Endodermal cell (in vitro differentiated cells): ENCODE results near the gene TPX2. TPM values are rescaled to one million over a fixed set of nuclear protein-coding genes. Genes with fewer than 3 reads are reported as not detected.

Experiments
- DNase-seq: peaks from one replicate; pipeline ENCODE4 v3.0.0-alpha.2; 2017
- H3K27ac ChIP-seq: 2 replicates; pipeline ENCODE4 v1.5.1; 2013; ENCODE audit warnings: mild to moderate bottlenecking, low read depth, low read length, moderate library complexity
- H3K27me3 ChIP-seq: 2 replicates; pipeline ENCODE4 v1.6.1; 2013; ENCODE audit warnings: mild to moderate bottlenecking, low read length, moderate library complexity; ENCODE audit not compliant: insufficient read depth, control insufficient read depth, poor library complexity, severe bottlenecking
- H3K36me3 ChIP-seq: 2 replicates; pipeline ENCODE4 v1.7.0; 2013; ENCODE audit warnings: mild to moderate bottlenecking, low read length, moderate library complexity; ENCODE audit not compliant: control insufficient read depth, insufficient read depth
- H3K4me1 ChIP-seq: one replicate; pipeline ENCODE4 v1.7.0; 2013; ENCODE audit warnings: low read length; ENCODE audit not compliant: control insufficient read depth, insufficient read depth
- H3K4me3 ChIP-seq: 2 replicates; pipeline ENCODE4 v1.5.1; 2013; ENCODE audit warnings: mild to moderate bottlenecking, low read length, moderate library complexity
- H3K9ac ChIP-seq: 2 replicates; pipeline ENCODE4 v1.6.1; 2013; ENCODE audit warnings: mild to moderate bottlenecking, low read length, moderate library complexity; ENCODE audit not compliant: poor library complexity, severe bottlenecking; ENCODE audit errors: extremely low read depth
- H3K9me3 ChIP-seq: 2 replicates; pipeline ENCODE4 v1.6.1; 2013; ENCODE audit warnings: mild to moderate bottlenecking, low read length, moderate library complexity; ENCODE audit not compliant: control insufficient read depth
- H3K27ac Mint-ChIP-seq: 2 replicates; pipeline ENCODE4 v1.8.0; 2020; ENCODE audit warnings: mixed read lengths
- H3K27me3 Mint-ChIP-seq: 2 replicates; pipeline ENCODE4 v1.8.0; 2021; ENCODE audit warnings: mild to moderate bottlenecking, mixed read lengths; ENCODE audit not compliant: insufficient read depth
- H3K36me3 Mint-ChIP-seq: 2 replicates; pipeline ENCODE4 v1.8.0; 2020; ENCODE audit warnings: low read depth, mixed read lengths
- H3K4me1 Mint-ChIP-seq: 2 replicates; pipeline ENCODE4 v1.8.0; 2020; ENCODE audit warnings: mixed read lengths
- H3K4me3 Mint-ChIP-seq: 2 replicates; pipeline ENCODE4 v1.8.0; 2020; ENCODE audit warnings: mild to moderate bottlenecking, moderate library complexity, mixed read lengths
- H3K9me3 Mint-ChIP-seq: 2 replicates; pipeline ENCODE4 v1.8.0; 2020; ENCODE audit warnings: mild to moderate bottlenecking, mixed read lengths
- WGBS, 2 experiments: methylation state at CpG; one replicate each; pipeline versions ENCODE4 v1.1.5 to v1.1.7; 2013; ENCODE audit warnings: missing lambda C conversion rate in 2 of 2, mixed read lengths in 1 of 2; ENCODE audit not compliant: insufficient coverage in 1 of 2, insufficient read length in 1 of 2; 5-methylcytosine and 5-hydroxymethylcytosine counted together
- total RNA-seq, 2 donors: library from RNA; stranded (reverse); fragmentation: NEBNext Ultra II Directional in 1 of 2; extraction: Animal tissue kit (Norgen Biotek cat#: 25700) in 1 of 2; gene quantifications; 2 replicates in 1 of 2; 3 replicates in 1 of 2; pipeline ENCODE4 v1.2.1, GENCODE V29; 2021
- TF ChIP-seq, protein P1 (sequence below): fragments of 200-600 bp; sonication (generic); conservative IDR thresholded peaks from 2 replicates; pipeline ENCODE4 v1.5.0; 2021; ENCODE audit warnings: antibody characterized with exemption, mild to moderate bottlenecking

The TPX2 gene
- total RNA-seq, 2 donors from 2014 or later = 108 to 118 TPM

DNA sequence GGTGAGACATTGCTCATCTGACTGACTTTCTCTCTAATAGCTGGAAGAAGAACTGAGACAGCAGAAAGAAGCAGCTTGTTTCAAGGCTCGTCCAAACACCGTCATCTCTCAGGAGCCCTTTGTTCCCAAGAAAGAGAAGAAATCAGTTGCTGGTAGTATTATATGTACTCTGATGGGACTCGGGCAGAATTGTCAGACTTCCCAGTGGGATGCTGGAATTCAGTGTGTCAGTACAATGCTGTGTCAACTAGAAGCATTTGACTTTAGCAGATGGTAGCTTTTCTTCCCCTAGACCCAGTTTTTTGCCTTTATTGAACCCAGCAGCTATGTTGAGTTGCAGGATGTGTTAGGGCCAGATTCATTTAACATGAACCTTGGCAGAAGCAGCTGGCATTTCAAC, 58.3 kb downstream of the TPX2 start:
- WGBS, 2 experiments = 78 to 87% methylated on average over 1 to 3 of the region's 3 CpGs
- H3K36me3 ChIP-seq = peaks cover 89% of the 10 kb centered on the region

DNA sequence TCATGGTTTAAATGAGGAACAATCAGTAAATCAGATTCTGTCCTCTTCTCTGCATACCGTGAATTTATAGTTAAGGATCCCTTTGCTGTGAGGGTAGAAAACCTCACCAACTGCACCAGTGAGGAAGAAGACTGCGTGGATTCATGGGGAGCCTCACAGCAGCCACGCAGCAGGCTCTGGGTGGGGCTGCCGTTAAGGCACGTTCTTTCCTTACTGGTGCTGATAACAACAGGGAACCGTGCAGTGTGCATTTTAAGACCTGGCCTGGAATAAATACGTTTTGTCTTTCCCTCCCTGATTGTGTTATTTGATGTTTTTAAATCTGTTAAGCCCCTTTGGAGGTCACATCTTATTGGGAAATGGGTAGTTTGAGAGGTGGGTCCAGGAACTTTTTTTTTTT, 62.4 kb downstream of the TPX2 start:
- no peak overlapping the region for H3K4me3 ChIP-seq
- H3K9ac ChIP-seq = no peak overlapping the region
- WGBS, 2 experiments = 96 to 98% methylated on average over 7 of the region's 7 CpGs
- no peaks in the 10 kb centered on the region for H3K4me1 ChIP-seq
- no peak for DNase-seq
- no peaks in the 10 kb centered on the region for H3K9me3 ChIP-seq
- TF ChIP-seq, protein P1, sequence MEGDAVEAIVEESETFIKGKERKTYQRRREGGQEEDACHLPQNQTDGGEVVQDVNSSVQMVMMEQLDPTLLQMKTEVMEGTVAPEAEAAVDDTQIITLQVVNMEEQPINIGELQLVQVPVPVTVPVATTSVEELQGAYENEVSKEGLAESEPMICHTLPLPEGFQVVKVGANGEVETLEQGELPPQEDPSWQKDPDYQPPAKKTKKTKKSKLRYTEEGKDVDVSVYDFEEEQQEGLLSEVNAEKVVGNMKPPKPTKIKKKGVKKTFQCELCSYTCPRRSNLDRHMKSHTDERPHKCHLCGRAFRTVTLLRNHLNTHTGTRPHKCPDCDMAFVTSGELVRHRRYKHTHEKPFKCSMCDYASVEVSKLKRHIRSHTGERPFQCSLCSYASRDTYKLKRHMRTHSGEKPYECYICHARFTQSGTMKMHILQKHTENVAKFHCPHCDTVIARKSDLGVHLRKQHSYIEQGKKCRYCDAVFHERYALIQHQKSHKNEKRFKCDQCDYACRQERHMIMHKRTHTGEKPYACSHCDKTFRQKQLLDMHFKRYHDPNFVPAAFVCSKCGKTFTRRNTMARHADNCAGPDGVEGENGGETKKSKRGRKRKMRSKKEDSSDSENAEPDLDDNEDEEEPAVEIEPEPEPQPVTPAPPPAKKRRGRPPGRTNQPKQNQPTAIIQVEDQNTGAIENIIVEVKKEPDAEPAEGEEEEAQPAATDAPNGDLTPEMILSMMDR = no peak
- H3K4me1 Mint-ChIP-seq = peaks cover 11% of the 10 kb centered on the region
- H3K4me3 Mint-ChIP-seq = no peak overlapping the region
- H3K27me3 Mint-ChIP-seq = no peaks in the 10 kb centered on the region
- H3K27me3 ChIP-seq = no peaks in the 10 kb centered on the region
- no peaks in the 10 kb centered on the region for H3K9me3 Mint-ChIP-seq
- peaks cover 57% of the 10 kb centered on the region for H3K36me3 Mint-ChIP-seq
- H3K36me3 ChIP-seq = peaks cover 86% of the 10 kb centered on the region
- no peak overlapping the region for H3K27ac ChIP-seq
- no peak overlapping the region for H3K27ac Mint-ChIP-seq

More for the DNA sequence above, 58.3 kb downstream of the TPX2 start:
- Mint-ChIP-seq H3K4me1 (no peaks in the 10 kb centered on the region), H3K27me3 (no peaks in the 10 kb centered on the region), H3K27ac (no peak overlapping the region), H3K9me3 (no peaks in the 10 kb centered on the region), H3K4me3 (no peak overlapping the region), H3K36me3 (peaks cover 77% of the 10 kb centered on the region)
- H3K4me3 ChIP-seq = no peak overlapping the region
- DNase-seq = no peak
- H3K27me3 ChIP-seq = no peaks in the 10 kb centered on the region
- H3K9me3 ChIP-seq = no peaks in the 10 kb centered on the region
- H3K9ac ChIP-seq = no peak overlapping the region
- H3K27ac ChIP-seq = peak overlapping the region; percentile 73
- no peaks in the 10 kb centered on the region for H3K4me1 ChIP-seq
- TF ChIP-seq, protein P1 = no peak

DNA sequence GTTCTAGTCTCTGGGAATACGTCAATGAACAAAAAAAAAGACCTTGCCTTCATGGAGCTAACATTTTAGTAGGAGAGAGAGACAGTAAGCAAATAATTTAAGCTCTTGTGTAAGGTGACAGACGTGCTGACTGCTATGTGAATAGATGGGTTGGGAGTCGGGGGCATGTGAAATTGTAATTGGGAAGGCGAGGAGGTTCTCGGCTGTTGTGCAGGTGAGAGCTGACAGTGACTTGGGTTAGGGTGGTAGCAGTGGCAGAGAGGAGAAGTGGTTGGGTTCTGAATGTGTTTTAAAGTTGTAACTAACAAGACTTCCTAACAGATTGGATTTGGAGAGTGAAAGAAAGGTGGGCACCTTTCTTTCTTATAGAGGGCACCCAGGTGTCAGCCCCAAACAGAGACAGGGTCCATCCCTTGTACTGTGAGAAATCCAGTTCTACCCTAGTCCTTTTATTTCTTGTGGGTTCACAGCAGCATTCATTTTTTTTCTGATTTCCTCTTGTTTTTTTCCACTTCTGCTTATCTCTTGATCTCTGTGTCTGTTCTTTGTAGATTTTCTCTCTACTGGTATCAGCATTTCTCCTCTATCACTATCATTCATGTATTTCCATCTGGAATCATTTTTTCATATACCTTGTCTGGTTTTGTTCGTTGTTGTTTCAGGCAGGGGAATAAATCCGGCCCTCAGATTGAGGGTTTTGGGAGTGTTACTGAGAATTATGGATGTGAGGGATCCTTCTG, 64.6 kb downstream of the TPX2 start:
- Histone ChIP-seq H3K9ac (no peak overlapping the region), H3K36me3 (peaks cover 74% of the 10 kb centered on the region), H3K4me1 (no peaks in the 10 kb centered on the region), H3K4me3 (no peak overlapping the region), H3K27me3 (no peaks in the 10 kb centered on the region), H3K9me3 (no peaks in the 10 kb centered on the region), H3K27ac (no peak overlapping the region)
- WGBS, 2 experiments = 89 to 93% methylated on average over 4 to 7 of the region's 7 CpGs
- Mint-ChIP-seq H3K27me3 (no peaks in the 10 kb centered on the region), H3K4me3 (no peak overlapping the region), H3K27ac (peak overlapping the region; percentile 2), H3K4me1 (peaks cover 11% of the 10 kb centered on the region), H3K36me3 (peaks cover 39% of the 10 kb centered on the region), H3K9me3 (no peaks in the 10 kb centered on the region)
- DNase-seq = no peak
- TF ChIP-seq, protein P1 = no peak
